Dermis blood vessel endothelial cell (primary cell): ENCODE measurements around the gene DHX9. TPM values are rescaled to one million over a fixed set of nuclear protein-coding genes. Genes with fewer than 3 reads are reported as not detected.
"Not testable (repeated sequence)": the region's sequence is repeated elsewhere in the genome, so short reads cannot be mapped to it uniquely, and the experiment has no call there.

Source experiments
- DNase-seq: peaks from one replicate; pipeline ENCODE4 v3.0.0; 2010
- total RNA-seq: library from RNA; depleted of rRNA; stranded (reverse); fragments of >200 nt; gene quantifications from 2 replicates; pipeline ENCODE4 v1.2.3, GENCODE V29; 2014

Gene DHX9
- total RNA-seq, 1 donor from 2014 or later, result 166 TPM

DNA sequence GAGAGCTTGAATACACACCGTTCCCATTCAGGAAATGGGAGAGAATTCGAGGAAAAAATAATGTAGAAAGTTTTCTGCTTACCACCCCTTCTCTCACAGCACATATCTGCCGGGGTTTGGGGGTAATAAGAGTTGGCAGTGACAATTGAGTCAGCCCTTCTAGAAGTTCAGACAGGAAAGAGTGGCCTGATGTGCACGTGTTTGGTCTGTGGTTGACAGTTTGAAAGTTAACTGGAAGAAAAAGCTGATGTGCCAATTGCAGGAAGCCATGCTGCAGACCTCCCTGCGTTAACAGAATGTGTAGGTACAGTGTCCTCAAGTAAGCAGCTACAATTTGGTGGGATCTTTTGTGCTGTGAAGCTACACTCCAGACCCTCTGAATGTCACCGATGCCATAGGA lies 50.9 kb downstream of the DHX9 start:
- peak; percentile 23 for DNase-seq

DNA sequence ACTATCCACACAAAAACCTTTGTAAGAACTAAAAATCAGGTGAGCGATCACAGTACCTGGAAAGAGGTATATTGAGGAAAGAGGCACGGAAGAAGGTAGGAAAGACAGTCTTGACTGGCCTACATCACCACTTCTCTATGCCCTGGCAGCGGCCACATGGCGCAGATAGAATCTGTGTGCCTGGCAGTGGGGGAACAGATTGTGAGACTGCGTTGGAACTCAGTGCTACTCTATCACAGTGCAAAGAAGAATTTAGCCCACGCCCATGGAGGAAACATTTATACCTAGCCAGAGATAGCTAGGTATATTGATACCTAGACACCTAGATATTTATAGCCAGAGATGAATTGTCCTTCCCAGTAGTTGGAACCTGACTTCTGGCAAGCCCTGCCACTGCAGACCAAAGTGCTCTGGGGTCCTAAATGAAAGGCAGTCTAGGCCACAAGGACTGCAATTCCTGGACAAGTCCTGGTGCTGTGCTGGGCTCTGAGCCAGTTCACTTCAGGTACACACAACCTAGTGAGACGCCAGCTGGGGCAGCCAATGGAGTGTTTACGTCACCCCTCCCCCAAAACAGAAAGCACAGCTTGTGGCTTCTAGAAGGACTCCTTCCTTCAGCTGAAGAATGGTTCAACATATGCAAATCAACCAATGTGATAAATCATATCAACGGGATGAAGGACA lies 51.9 kb downstream of the DHX9 start:
- no peak for DNase-seq

DNA sequence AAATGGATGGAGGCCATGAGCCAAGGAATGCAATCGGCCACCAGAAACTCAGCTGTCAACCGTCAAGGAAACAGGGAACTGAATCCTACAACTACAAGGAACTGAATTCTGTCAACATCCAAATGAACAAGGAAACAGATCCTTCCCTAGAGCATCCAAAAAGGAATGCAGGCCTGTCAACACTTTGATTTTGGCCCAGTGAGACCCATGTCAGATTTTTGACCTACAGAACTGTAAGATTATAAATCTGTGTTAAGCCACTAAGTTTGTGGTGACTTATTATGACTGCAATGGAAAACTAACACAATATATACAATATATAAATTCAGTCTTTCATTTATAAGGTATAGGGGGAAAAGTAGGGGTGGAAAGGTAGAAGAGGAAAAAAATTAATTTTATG lies 58.5 kb downstream of the DHX9 start:
- DNase-seq, result no peak

- DNase-seq, result not testable (repeated sequence)
Measured at GRCh38 chr1:182901946-182902345, 62.8 kb downstream of the DHX9 start.

GRCh38 chr1:182905321-182905720 lies 66.2 kb downstream of the DHX9 start:
- DNase-seq, result no peak

GRCh38 chr1:182909578-182909977 lies 70.4 kb downstream of the DHX9 start:
- DNase-seq, result no peak

GRCh38 chr1:182910143-182910542 lies 71.0 kb downstream of the DHX9 start:
- no peak for DNase-seq

DNA sequence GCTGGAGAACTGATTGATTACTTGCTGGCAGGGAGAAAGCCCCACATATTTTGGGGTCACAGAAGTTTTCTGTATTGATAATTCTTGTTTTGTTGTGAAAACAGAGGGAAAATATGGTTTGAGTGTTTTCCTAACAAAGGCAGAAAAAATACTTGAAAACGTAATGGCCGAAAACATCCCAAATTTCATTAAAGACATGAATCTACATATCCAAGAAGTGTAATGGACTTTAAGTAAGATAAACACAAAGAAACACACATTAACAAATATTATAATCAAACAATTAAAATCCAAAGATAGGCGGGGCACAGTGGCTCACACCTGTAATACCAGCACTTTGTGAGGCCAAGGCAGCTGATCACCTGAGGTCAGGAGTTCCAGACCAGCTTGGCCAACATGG lies 74.3 kb downstream of the DHX9 start:
- DNase-seq, result no peak

GRCh38 chr1:182917378-182917777 lies 78.2 kb downstream of the DHX9 start:
- DNase-seq, result no peak

DNA sequence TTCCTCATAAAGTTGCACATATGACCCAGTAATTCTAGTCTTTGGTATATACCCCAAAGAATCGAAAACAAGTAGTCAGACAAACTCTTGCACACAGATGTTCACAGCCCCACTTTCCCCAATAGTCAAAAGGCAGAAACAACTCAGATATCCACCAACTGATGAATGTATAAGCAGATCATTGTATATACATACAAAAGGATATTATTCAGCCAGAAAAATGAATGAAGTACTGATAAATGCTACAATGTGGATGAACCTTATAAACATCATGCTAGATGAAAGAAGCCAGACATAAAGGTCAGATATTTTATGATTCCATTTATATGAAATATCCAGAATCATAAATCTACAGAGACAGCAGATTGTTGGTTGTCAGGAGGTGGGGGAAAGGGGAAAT lies 86.5 kb downstream of the DHX9 start:
- DNase-seq, result no peak

- DNase-seq, result no peak
Measured at GRCh38 chr1:182927693-182928433, 88.7 kb downstream of the DHX9 start.

DNA sequence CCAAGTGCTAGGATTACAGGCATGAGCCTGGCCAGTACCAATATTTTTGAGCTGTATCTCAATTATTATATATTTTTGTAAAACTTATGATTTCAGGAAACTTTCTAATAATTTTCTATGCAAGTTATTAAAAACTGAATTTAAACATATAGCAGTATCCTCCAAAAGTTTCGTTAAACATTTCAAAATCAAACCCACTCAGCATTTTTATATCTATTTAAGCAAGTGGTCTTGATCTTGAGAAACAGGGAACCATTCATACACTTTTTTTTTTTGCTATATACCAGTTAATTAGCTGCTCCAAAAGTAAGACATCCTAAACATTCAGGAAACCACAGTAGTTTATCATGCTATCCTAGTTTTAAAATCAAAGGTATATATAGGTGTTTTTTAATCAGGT lies 91.8 kb downstream of the DHX9 start:
- no peak for DNase-seq

GRCh38 chr1:182935716-182936115 lies 96.6 kb downstream of the DHX9 start:
- DNase-seq, result no peak

Other genes with a start within 250 kb of the DHX9 start
- 1.2 and 2.0 TPM in 2 replicates for gene RGS16, start 235.0 kb upstream of the DHX9 start, total RNA-seq
- not detected in 2 replicates for gene RGS8, start 154.8 kb upstream of the DHX9 start, total RNA-seq
- 1.9 and 2.4 TPM in 2 replicates for gene NPL, start 49.6 kb upstream of the DHX9 start, total RNA-seq
- under 0.01 TPM in 1 of 2 replicates, not detected in the other for gene SHCBP1L, start 113.8 kb downstream of the DHX9 start, total RNA-seq
- 586 and 802 TPM in 2 replicates for gene LAMC1, start 184.1 kb downstream of the DHX9 start, total RNA-seq